OCI-LY7 (cell line): Measurements from ENCODE around the gene SLC30A1. TPM values are rescaled to one million over a fixed set of nuclear protein-coding genes. Genes with fewer than 3 reads are reported as not detected.

ENCODE experiments used
- BruUV-seq: library from RNA; stranded (reverse); fragments of 400-500 nt; replicated peaks from 2 replicates; lab custom pipeline; 2021; lab: Mats Ljungman, UMichigan
- CTCF ChIA-PET: fragments of 300-600 bp; sonication (Branson Sonifier 250); formaldehyde crosslinking; loops from one replicate; lab custom pipeline; 2022; ENCODE audit warnings: antibody characterized with exemption; ENCODE audit not compliant: unreplicated experiment; lab: Charles Lee
- POLR2A ChIA-PET: fragments of 300-600 bp; sonication (Branson Sonifier 250); formaldehyde crosslinking; loops from one replicate; lab custom pipeline; 2022; ENCODE audit warnings: antibody characterized with exemption; lab: Charles Lee
- DNase-seq: peaks from one replicate; pipeline ENCODE4 v3.0.0-alpha.2; 2015; ENCODE audit warnings: low spot score
- H2AFZ ChIP-seq: fragments of 200-600 bp; sonication (generic), shearing (Covaris generic); 2 replicates; pipeline ENCODE4 v1.6.1; 2014; ENCODE audit warnings: mild to moderate bottlenecking, antibody characterized with exemption, low read length, moderate library complexity
- H3K27ac ChIP-seq: fragments of 200-600 bp; sonication (generic); 2 replicates; pipeline ENCODE4 v1.5.1; 2014; ENCODE audit warnings: mixed run types, low read depth, mild to moderate bottlenecking, moderate library complexity, low read length, inconsistent platforms; ENCODE audit not compliant: poor library complexity, severe bottlenecking
- H3K36me3 ChIP-seq: fragments of 200-600 bp; sonication (generic); 2 replicates; pipeline ENCODE4 v1.6.1; 2014; ENCODE audit warnings: mild to moderate bottlenecking, antibody characterized with exemption, low read length, moderate library complexity, mixed read lengths; ENCODE audit not compliant: insufficient read depth
- H3K4me1 ChIP-seq: fragments of 200-600 bp; sonication (generic); 2 replicates; pipeline ENCODE4 v1.5.1; 2014; ENCODE audit warnings: mild to moderate bottlenecking, low read length; ENCODE audit not compliant: insufficient read depth, poor library complexity, severe bottlenecking
- H3K4me2 ChIP-seq: fragments of 200-600 bp; sonication (generic); 2 replicates; pipeline ENCODE4 v1.6.1; 2014; ENCODE audit warnings: mild to moderate bottlenecking, low read length
- H3K4me3 ChIP-seq: fragments of 200-600 bp; sonication (generic); 2 replicates; pipeline ENCODE4 v1.5.1; 2014; ENCODE audit warnings: mild to moderate bottlenecking, low read depth, low read length; ENCODE audit not compliant: poor library complexity, severe bottlenecking
- H3K79me2 ChIP-seq: fragments of 200-600 bp; sonication (generic); 2 replicates; pipeline ENCODE4 v1.6.1; 2016; ENCODE audit warnings: low read depth, mild to moderate bottlenecking, low read length, moderate library complexity, mixed read lengths; ENCODE audit not compliant: insufficient read depth
- H3K9me2 ChIP-seq: fragments of 200-600 bp; sonication (generic); 2 replicates; pipeline ENCODE4 v1.6.1; 2016; ENCODE audit warnings: mild to moderate bottlenecking, low read length, mixed read lengths; ENCODE audit not compliant: insufficient read depth
- H3K9me3 ChIP-seq: fragments of 200-600 bp; sonication (generic); 2 replicates; pipeline ENCODE4 v1.6.1; 2014; ENCODE audit warnings: mild to moderate bottlenecking, mixed run types, low read length, mixed read lengths
- H4K20me1 ChIP-seq: fragments of 200-600 bp; sonication (generic); 2 replicates; pipeline ENCODE4 v1.6.1; 2014; ENCODE audit warnings: mild to moderate bottlenecking, antibody characterized with exemption, low read length, moderate library complexity, mixed read lengths; ENCODE audit not compliant: insufficient read depth
- CTCF ChIP-seq: fragments of 200-600 bp; sonication (generic); conservative IDR thresholded peaks from 2 replicates; pipeline ENCODE4 v1.5.1; 2014; ENCODE audit warnings: mild to moderate bottlenecking, antibody characterized with exemption, low read length, moderate library complexity, mixed read lengths
- EZH2phosphoT487 ChIP-seq: fragments of 200-600 bp; sonication (generic); IDR thresholded peaks from 2 replicates; pipeline ENCODE4 v1.6.1; 2018; ENCODE audit warnings: low read depth, borderline replicate concordance, mild to moderate bottlenecking, mixed run types, antibody characterized with exemption, low read length, moderate library complexity, mixed read lengths
- intact Hi-C: fragments of 100-400 bp; cut with micrococcal nuclease; formaldehyde crosslinking; loops from one replicate; pipeline ENCODE4 v1.10.0; 2022; ENCODE audit not compliant: unreplicated experiment
- total RNA-seq, 2 experiments: library from RNA; depleted of rRNA in 1 of 2; stranded (reverse); fragments of >200 nt in 1 of 2; shearing (Covaris generic) in 1 of 2; gene quantifications; 2 replicates each; pipeline ENCODE4 v1.2.3, GENCODE V29; 2014 to 2022

Gene SLC30A1
- total RNA-seq, 2 experiments from 2014 or later, result 6.1 to 7.9 TPM

- H3K27ac ChIP-seq, result no peak overlapping the region
- ChIA-PET POLR2A (interaction anchor here (0.7 kb wide), 2 partner anchors 186 to 1381 kb away, joined by 3 to 6 read pairs; no protein-coding TSS in a partner anchor), CTCF (interaction anchor here (1.4 kb wide), 1 partner anchor 16 kb away, joined by 3 read pairs; no protein-coding TSS in a partner anchor)
- no peak overlapping the region for H3K4me3 ChIP-seq
- no peaks in the 10 kb centered on the region for H3K9me2 ChIP-seq
- intact Hi-C loops, result no loop called here
- no peak for DNase-seq
- no peaks in the 10 kb centered on the region for H4K20me1 ChIP-seq
- BruUV-seq, result no TSS peak
- no peak overlapping the region for H2AFZ ChIP-seq
- H3K4me1 ChIP-seq, result no peaks in the 10 kb centered on the region
- no peaks in the 10 kb centered on the region for H3K36me3 ChIP-seq
- no peaks in the 10 kb centered on the region for H3K9me3 ChIP-seq
- H3K4me2 ChIP-seq, result no peak overlapping the region
- no peaks in the 10 kb centered on the region for H3K79me2 ChIP-seq
- no peak for TF ChIP-seq EZH2phosphoT487
- TF ChIP-seq CTCF, result no peak
These were observed 20.9 kb downstream of the SLC30A1 start for GRCh38 chr1:211557894-211558625.

- no peaks in the 10 kb centered on the region for H3K9me3 ChIP-seq
- CTCF ChIA-PET, result no interaction called here
- no peak for DNase-seq
These were observed 25.4 kb downstream of the SLC30A1 start for GRCh38 chr1:211553549-211553948.

More at GRCh38 chr1:211553549-211553948, 25.4 kb downstream of the SLC30A1 start:
- Histone ChIP-seq H3K4me3 (no peak overlapping the region), H4K20me1 (no peaks in the 10 kb centered on the region), H3K4me1 (no peaks in the 10 kb centered on the region), H3K27ac (no peak overlapping the region), H3K79me2 (no peaks in the 10 kb centered on the region), H3K4me2 (no peak overlapping the region), H2AFZ (no peak overlapping the region), H3K9me2 (no peaks in the 10 kb centered on the region), H3K36me3 (no peaks in the 10 kb centered on the region)
- POLR2A ChIA-PET, result no interaction called here
- intact Hi-C loops, result no loop called here
- TF ChIP-seq CTCF (no peak), EZH2phosphoT487 (no peak)
- BruUV-seq, result no TSS peak
